A673 (cell line): ENCODE measurements around the gene KIF7.

Source experiments
- EZH2 ChIP-seq: fragments of 200-600 bp; sonication (generic); IDR thresholded peaks from 2 replicates; pipeline ENCODE4 v1.6.1; 2017; ENCODE audit warnings: borderline replicate concordance, low read depth, mild to moderate bottlenecking, mixed read lengths, antibody characterized with exemption, low read length; ENCODE audit not compliant: poor library complexity, severe bottlenecking
- TF ChIP-seq, protein P1 (sequence below): fragments of 300-800, 200-600 bp; sonication (generic); conservative IDR thresholded peaks from 2 replicates; pipeline ENCODE4 v1.5.1; 2017; ENCODE audit warnings: low read depth, mild to moderate bottlenecking, antibody characterized with exemption, low read length, moderate library complexity, mixed read lengths

- TF ChIP-seq, protein P1, sequence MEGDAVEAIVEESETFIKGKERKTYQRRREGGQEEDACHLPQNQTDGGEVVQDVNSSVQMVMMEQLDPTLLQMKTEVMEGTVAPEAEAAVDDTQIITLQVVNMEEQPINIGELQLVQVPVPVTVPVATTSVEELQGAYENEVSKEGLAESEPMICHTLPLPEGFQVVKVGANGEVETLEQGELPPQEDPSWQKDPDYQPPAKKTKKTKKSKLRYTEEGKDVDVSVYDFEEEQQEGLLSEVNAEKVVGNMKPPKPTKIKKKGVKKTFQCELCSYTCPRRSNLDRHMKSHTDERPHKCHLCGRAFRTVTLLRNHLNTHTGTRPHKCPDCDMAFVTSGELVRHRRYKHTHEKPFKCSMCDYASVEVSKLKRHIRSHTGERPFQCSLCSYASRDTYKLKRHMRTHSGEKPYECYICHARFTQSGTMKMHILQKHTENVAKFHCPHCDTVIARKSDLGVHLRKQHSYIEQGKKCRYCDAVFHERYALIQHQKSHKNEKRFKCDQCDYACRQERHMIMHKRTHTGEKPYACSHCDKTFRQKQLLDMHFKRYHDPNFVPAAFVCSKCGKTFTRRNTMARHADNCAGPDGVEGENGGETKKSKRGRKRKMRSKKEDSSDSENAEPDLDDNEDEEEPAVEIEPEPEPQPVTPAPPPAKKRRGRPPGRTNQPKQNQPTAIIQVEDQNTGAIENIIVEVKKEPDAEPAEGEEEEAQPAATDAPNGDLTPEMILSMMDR, result peak; percentile 99
- TF ChIP-seq EZH2, result no peak
These were observed 7.9 kb downstream of the KIF7 start for GRCh38 chr15:89647191-89647851.
